GM18873 (cell line): Measurements from ENCODE around the gene PHKA1.
"Not testable (repeated sequence)": the region's sequence is repeated elsewhere in the genome, so short reads cannot be mapped to it uniquely, and the experiment has no call there.

Experiments used
- ATAC-seq: cut with Tn5 transposase; IDR thresholded peaks from one replicate; pipeline ENCODE4 v1.9.1; 2021; ENCODE audit warnings: mild to moderate bottlenecking, moderate library complexity, moderate number of reproducible peaks; ENCODE audit not compliant: unreplicated experiment, low FRiP score

The PHKA1 gene

DNA sequence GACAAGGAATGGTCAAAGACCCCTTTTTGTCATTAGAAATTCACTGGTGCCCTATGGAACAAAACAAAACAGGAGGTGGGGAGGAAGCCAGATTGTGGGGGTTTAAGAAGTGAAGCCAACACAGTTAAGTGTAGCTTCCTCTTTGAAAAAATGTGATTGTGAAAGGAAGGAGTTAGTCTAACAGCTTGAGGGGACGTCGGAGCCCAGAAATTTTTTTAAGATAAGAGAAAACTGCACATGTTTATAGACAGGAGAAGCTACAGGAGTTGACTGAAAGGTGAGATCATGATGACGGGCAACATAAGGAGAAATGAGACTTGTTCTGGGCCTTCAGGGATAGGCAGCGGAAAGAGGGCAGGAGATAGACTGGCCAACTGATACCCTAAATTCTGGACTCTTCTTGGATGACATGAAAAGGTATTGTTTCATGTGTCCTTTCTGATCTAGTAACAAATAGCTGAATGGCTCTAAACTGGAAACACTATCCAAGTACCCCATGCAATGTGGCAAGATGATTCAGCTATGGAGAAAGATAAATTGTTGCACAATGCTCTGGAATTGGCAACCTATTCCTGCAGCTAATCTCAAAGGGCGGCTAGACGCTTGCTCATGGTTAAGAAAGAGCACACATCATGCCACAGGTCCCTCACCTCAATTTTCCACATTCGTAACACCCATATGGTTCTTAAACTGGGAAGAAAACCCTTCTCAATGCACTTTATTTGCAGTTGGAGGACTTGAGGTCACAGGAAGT, 137.8 kb downstream of the PHKA1 start:
- ATAC-seq, result no peak

DNA sequence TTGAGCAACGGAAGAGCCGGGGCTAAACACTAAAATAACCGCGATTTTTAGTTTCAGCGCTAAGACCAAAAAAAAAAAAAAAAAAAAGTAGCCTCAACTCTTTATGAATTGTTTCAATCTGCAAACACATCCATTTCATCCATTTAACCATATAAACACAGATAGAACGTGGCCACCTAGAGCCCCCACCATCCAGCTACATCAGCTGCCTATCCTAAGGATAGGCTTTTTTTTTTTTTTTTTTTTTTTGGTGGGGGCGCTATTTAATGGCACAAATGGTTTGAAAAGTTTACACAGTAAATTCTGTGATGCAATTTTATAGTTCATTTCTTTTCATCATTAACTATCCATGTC, 141.0 kb downstream of the PHKA1 start:
- ATAC-seq, result peak; percentile 29

DNA sequence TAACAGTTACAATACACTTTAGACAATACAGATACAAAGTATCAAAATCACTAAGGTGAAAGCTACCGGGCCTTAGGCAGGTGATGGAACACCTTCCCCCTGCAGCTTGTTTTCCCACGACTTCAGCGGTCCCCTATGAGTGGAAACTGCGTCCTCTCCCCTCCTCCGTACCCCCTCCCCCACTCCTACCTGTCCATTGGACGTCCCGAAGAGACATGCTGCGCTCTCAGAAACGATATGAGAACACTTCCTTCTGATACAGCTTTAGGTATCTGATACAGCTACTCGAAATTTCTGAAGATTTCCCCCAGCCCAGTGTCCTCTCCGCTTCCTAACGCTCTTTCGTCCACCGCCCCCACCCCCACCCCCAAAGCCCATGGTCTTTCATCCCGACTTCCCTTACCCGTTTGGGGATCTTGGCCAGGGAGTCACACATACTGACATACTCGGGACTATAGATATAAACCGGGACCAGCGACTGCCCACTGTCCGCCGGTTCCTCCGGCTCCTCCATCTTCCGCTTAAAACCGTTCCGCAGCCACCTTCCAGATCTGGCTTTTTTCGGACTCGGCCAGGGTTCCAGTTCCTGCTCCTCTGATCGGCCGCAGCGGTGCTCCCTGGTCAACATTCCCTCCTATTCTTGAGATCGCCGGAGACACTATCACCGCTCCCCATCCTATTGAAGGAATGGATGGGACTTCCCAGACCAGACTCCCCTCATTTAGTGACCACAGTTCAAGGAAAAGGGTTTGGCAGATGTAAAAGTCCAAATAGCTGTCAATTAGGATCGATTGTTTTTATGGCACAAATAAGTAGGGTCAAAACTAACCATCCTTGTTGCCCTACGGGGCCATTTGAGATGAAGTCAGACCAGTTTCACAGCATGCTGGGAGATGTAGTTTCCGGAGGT, 141.6 kb downstream of the PHKA1 start, which contains the start of gene HDAC8:
HDAC8 (minus strand) TSS at position 596 of the 910 bp plus-strand sequence; CDS start at position 514, 82 bp downstream.
- peak; percentile 91 for ATAC-seq

- no peak for ATAC-seq
Measured at GRCh38 chrX:72569786-72570185, 144.3 kb downstream of the PHKA1 start.

- no peak for ATAC-seq
Measured at GRCh38 chrX:72568406-72569092, 145.6 kb downstream of the PHKA1 start.

- ATAC-seq, result no peak
Measured at GRCh38 chrX:72566448-72566847, 147.7 kb downstream of the PHKA1 start.

- ATAC-seq, result not testable (repeated sequence)
Measured at GRCh38 chrX:72559655-72560054, 154.5 kb downstream of the PHKA1 start.

- ATAC-seq, result no peak
Measured at GRCh38 chrX:72554448-72555140, 159.5 kb downstream of the PHKA1 start.

GRCh38 chrX:72552443-72552842, 161.7 kb downstream of the PHKA1 start:
- not testable (repeated sequence) for ATAC-seq

GRCh38 chrX:72545990-72546389, 168.1 kb downstream of the PHKA1 start:
- ATAC-seq, result no peak

- no peak for ATAC-seq
Measured at GRCh38 chrX:72540318-72540717, 173.8 kb downstream of the PHKA1 start.

DNA sequence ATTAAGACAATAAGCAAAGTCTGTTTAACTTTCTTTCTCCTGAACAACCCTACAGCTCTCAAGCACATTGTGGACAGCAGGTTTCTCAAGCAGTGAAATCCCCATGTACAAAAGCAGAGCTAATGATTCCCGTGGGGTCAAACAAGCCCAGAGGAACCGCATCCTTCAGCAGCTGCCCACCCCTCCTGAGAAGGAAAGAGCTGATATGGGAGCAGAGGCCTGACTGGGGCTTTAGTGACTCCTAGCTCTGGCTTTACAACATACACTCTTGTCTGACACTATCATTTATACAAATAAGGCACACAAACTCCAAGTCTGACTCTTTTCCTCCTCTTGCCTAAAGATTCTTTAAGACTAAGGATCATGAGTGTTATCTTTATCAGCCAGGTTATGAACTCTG, 174.3 kb downstream of the PHKA1 start:
- no peak for ATAC-seq

- no peak for ATAC-seq
Measured at GRCh38 chrX:72536542-72536941, 177.6 kb downstream of the PHKA1 start.

- ATAC-seq, result no peak
Measured at GRCh38 chrX:72532366-72532765, 181.7 kb downstream of the PHKA1 start.
